GM23338 (cell line): ENCODE data around the gene APOL5. TPM values are rescaled to one million over a fixed set of nuclear protein-coding genes. Genes with fewer than 3 reads are reported as not detected.
A peak's percentile ranks its signal among the peaks of the same experiment; 100 is the strongest.

ENCODE experiments used
- ATAC-seq: fragments of 200-7000 bp; cut with Tn5 transposase; 3 replicates; pipeline ENCODE4 v1.9.1; 2020
- DNase-seq: peaks from one replicate; pipeline ENCODE4 v3.0.0-alpha.2; 2015; ENCODE audit warnings: low spot score
- H2AFZ ChIP-seq: fragments of 200-600 bp; sonication (generic); 2 replicates; pipeline ENCODE4 v1.8.0; 2016; ENCODE audit warnings: antibody characterized with exemption, mild to moderate bottlenecking, moderate library complexity
- H3F3A ChIP-seq: fragments of 200-600 bp; sonication (generic); replicated peaks from 2 replicates; pipeline ENCODE4 v1.8.0; 2017; ENCODE audit warnings: antibody characterized with exemption, mixed run types, low read depth
- H3K27ac ChIP-seq: fragments of 200-600 bp; sonication (generic); 2 replicates; pipeline ENCODE4 v1.6.1; 2016; ENCODE audit warnings: low read depth
- H3K27me3 ChIP-seq: fragments of 200-600 bp; sonication (generic); 2 replicates; pipeline ENCODE4 v1.8.0; 2016; ENCODE audit warnings: mild to moderate bottlenecking, mixed run types, moderate library complexity; ENCODE audit not compliant: insufficient read depth
- H3K36me3 ChIP-seq: fragments of 200-600 bp; sonication (generic); 2 replicates; pipeline ENCODE4 v1.8.0; 2016; ENCODE audit warnings: mild to moderate bottlenecking; ENCODE audit not compliant: insufficient read depth
- H3K4me1 ChIP-seq: fragments of 200-600 bp; sonication (generic); 2 replicates; pipeline ENCODE4 v1.8.0; 2016; ENCODE audit warnings: mild to moderate bottlenecking, moderate library complexity; ENCODE audit not compliant: insufficient read depth
- H3K4me2 ChIP-seq: fragments of 200-600 bp; sonication (generic); 2 replicates; pipeline ENCODE4 v1.7.1; 2017; ENCODE audit warnings: mixed run types
- H3K4me3 ChIP-seq: fragments of 200-600 bp; sonication (generic); 2 replicates; pipeline ENCODE4 v1.6.1; 2016; ENCODE audit warnings: mixed run types
- H3K79me2 ChIP-seq: fragments of 200-600 bp; sonication (generic); replicated peaks from 2 replicates; pipeline ENCODE4 v1.8.0; 2017; ENCODE audit warnings: mild to moderate bottlenecking; ENCODE audit not compliant: insufficient read depth
- H3K9me2 ChIP-seq: fragments of 200-600 bp; sonication (generic); 2 replicates; pipeline ENCODE4 v1.8.0; 2017; ENCODE audit not compliant: insufficient read depth
- H4K20me1 ChIP-seq: fragments of 200-600 bp; sonication (generic); replicated peaks from 2 replicates; pipeline ENCODE4 v1.8.0; 2017; ENCODE audit warnings: mild to moderate bottlenecking; ENCODE audit not compliant: insufficient read depth
- H3K27ac Mint-ChIP-seq: 2 replicates; pipeline ENCODE4 v1.8.0; 2020; ENCODE audit warnings: inconsistent platforms, mild to moderate bottlenecking, moderate library complexity, mixed read lengths
- H3K27me3 Mint-ChIP-seq: 3 replicates; pipeline ENCODE4 v1.8.0; 2022; ENCODE audit warnings: low read depth, mild to moderate bottlenecking, moderate library complexity, mixed read lengths, inconsistent platforms; ENCODE audit not compliant: insufficient read depth, poor library complexity
- H3K36me3 Mint-ChIP-seq: 3 replicates; pipeline ENCODE4 v1.8.0; 2021; ENCODE audit warnings: low read depth, mild to moderate bottlenecking, inconsistent platforms, moderate library complexity, mixed read lengths
- H3K4me1 Mint-ChIP-seq: 3 replicates; pipeline ENCODE4 v1.8.0; 2020; ENCODE audit warnings: mild to moderate bottlenecking, inconsistent platforms, mixed read lengths
- H3K4me3 Mint-ChIP-seq: 3 replicates; pipeline ENCODE4 v1.8.0; 2021; ENCODE audit warnings: moderate library complexity, mild to moderate bottlenecking, inconsistent platforms, mixed read lengths
- H3K9me3 Mint-ChIP-seq: 3 replicates; pipeline ENCODE4 v1.8.0; 2020; ENCODE audit warnings: moderate library complexity, mild to moderate bottlenecking, inconsistent platforms, mixed read lengths
- CREB1 ChIP-seq: fragments of 250-450 bp; sonication (Bioruptor Pico); IDR thresholded peaks from 2 replicates; pipeline ENCODE4 v1.5.0; 2020; ENCODE audit warnings: low read depth, mild to moderate bottlenecking, moderate library complexity
- EZH2 ChIP-seq: fragments of 200-600 bp; sonication (generic); IDR thresholded peaks from one replicate; pipeline ENCODE4 v1.8.0; 2017; ENCODE audit warnings: antibody characterized with exemption, mild to moderate bottlenecking, low read depth; ENCODE audit not compliant: unreplicated experiment
- EZH2phosphoT487 ChIP-seq: fragments of 200-600 bp; sonication (generic); IDR thresholded peaks from one replicate; pipeline ENCODE4 v1.8.1; 2018; ENCODE audit warnings: antibody characterized with exemption; ENCODE audit not compliant: unreplicated experiment
- JUNB ChIP-seq: IDR thresholded peaks from one replicate; pipeline ENCODE4 v1.6.1; 2016; ENCODE audit warnings: antibody characterized with exemption; ENCODE audit not compliant: unreplicated experiment
- NANOG ChIP-seq: IDR thresholded peaks from 2 replicates; pipeline ENCODE4 v1.6.1; 2016; ENCODE audit warnings: antibody characterized with exemption, borderline replicate concordance
- POLR2AphosphoS5 ChIP-seq: IDR thresholded peaks from 2 replicates; pipeline ENCODE4 v1.6.1; 2016; ENCODE audit warnings: antibody characterized with exemption, low read depth
- STAT1 ChIP-seq: IDR thresholded peaks from one replicate; pipeline ENCODE4 v1.6.1; 2016; ENCODE audit warnings: antibody characterized with exemption; ENCODE audit not compliant: unreplicated experiment
- ZNF114 ChIP-seq: fragments of 250-450 bp; sonication (Bioruptor Pico); IDR thresholded peaks from 2 replicates; pipeline ENCODE4 v1.5.0; 2020; ENCODE audit warnings: mild to moderate bottlenecking, moderate library complexity
- ZNF331 ChIP-seq: fragments of 250-450 bp; sonication (Bioruptor Pico); IDR thresholded peaks from 2 replicates; pipeline ENCODE4 v1.5.0; 2020; ENCODE audit warnings: low read depth, mild to moderate bottlenecking, moderate library complexity
- polyA plus RNA-seq: library from polyadenylated mRNA; unstranded; fragments of >200 nt; fragmentation: Nextera tagmentation; extraction: Ambion mirVana; gene quantifications from 2 replicates; pipeline ENCODE4 v1.2.1, GENCODE V29; 2016
- total RNA-seq: library from RNA; depleted of rRNA; stranded (reverse); fragments of >200 nt; shearing (Covaris generic); gene quantifications from 2 replicates; pipeline ENCODE4 v1.2.3, GENCODE V29; 2014
- TF ChIP-seq, protein P1 (sequence below): IDR thresholded peaks from 2 replicates; pipeline ENCODE4 v1.6.1; 2016; ENCODE audit warnings: antibody characterized with exemption
- TF ChIP-seq, protein P2 (sequence below), 2 experiments: fragments of 200-600 bp in 1 of 2; sonication (generic) in 1 of 2; conservative IDR thresholded peaks; 2 replicates each; pipeline versions ENCODE4 v1.5.1 to v1.6.1; 2016 to 2017; ENCODE audit warnings: antibody characterized with exemption in 2 of 2, low read depth in 2 of 2, mild to moderate bottlenecking in 2 of 2, moderate library complexity in 1 of 2
- TF ChIP-seq, protein P3 (sequence below): fragments of 250-450 bp; sonication (Bioruptor Pico); IDR thresholded peaks from 2 replicates; pipeline ENCODE4 v1.5.0; 2020; ENCODE audit warnings: mild to moderate bottlenecking, moderate library complexity

APOL5 gene
- total and polyA plus RNA-seq, 2 experiments from 2014 or later, result not detected

DNA sequence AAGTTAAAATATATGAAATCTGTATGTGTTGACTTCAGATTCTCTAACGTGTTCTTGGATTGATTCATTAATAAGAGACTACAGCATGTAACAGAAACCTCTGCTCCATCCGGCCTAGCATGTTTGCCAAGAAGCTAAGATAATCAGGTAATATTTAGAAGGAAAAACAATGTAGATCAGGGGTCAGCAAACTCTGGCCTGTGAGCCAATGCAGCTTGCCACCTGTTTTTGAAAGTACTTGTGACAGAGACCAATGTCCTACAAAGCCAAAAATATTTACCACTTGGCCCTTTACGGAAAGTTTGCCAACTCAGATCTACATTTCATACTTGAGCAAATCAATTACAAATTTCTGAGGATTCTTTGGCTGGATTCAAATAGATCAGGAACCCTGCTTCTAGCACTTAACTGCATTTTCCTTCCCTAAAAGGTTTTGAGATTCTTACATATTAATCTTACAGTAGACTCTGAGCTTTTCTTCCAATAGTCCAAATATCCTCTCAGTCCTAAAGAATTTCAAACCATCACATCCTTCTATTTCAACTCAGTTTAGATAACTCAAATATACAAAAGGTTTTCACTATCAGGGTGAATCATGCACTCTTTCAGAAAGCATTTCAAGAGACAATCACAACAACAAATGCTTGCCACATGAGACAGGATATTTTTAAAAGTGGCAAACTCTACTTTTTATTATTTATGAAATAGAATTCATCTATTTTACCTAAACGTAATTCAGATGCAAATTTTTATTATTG, 29.5 kb downstream of the APOL5 start:
- Mint-ChIP-seq H3K27me3 (peaks cover 2% of the 10 kb centered on the region), H3K36me3 (peaks cover 21% of the 10 kb centered on the region), H3K4me1 (peaks cover 71% of the 10 kb centered on the region), H3K9me3 (no peaks in the 10 kb centered on the region), H3K27ac (peak overlapping the region; percentile 88), H3K4me3 (no peak overlapping the region)
- H4K20me1 ChIP-seq, result no peaks in the 10 kb centered on the region
- DNase-seq, result no peak
- H3K4me2 ChIP-seq, result peak overlapping the region; percentile 53
- H3K4me3 ChIP-seq, result no peak overlapping the region
- no peaks in the 10 kb centered on the region for H3K27me3 ChIP-seq
- no peak for ATAC-seq
- H3K36me3 ChIP-seq, result no peaks in the 10 kb centered on the region
- H3F3A ChIP-seq, result no peaks in the 10 kb centered on the region
- H3K9me2 ChIP-seq, result no peaks in the 10 kb centered on the region
- 0 out of 2 replicates have a peak, but pooled peaks cover 3% of the 10 kb centered on the region for H3K79me2 ChIP-seq
- TF ChIP-seq EZH2phosphoT487 (no peak), STAT1 (no peak), EZH2 (no peak), POLR2AphosphoS5 (no peak), JUNB (no peak), ZNF331 (CRISPR knock-in tag) (no peak), CREB1 (CRISPR knock-in tag) (no peak), NANOG (no peak), ZNF114 (no peak)
- TF ChIP-seq, protein P1, sequence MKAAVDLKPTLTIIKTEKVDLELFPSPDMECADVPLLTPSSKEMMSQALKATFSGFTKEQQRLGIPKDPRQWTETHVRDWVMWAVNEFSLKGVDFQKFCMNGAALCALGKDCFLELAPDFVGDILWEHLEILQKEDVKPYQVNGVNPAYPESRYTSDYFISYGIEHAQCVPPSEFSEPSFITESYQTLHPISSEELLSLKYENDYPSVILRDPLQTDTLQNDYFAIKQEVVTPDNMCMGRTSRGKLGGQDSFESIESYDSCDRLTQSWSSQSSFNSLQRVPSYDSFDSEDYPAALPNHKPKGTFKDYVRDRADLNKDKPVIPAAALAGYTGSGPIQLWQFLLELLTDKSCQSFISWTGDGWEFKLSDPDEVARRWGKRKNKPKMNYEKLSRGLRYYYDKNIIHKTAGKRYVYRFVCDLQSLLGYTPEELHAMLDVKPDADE, result no peak
- TF ChIP-seq, protein P2, sequence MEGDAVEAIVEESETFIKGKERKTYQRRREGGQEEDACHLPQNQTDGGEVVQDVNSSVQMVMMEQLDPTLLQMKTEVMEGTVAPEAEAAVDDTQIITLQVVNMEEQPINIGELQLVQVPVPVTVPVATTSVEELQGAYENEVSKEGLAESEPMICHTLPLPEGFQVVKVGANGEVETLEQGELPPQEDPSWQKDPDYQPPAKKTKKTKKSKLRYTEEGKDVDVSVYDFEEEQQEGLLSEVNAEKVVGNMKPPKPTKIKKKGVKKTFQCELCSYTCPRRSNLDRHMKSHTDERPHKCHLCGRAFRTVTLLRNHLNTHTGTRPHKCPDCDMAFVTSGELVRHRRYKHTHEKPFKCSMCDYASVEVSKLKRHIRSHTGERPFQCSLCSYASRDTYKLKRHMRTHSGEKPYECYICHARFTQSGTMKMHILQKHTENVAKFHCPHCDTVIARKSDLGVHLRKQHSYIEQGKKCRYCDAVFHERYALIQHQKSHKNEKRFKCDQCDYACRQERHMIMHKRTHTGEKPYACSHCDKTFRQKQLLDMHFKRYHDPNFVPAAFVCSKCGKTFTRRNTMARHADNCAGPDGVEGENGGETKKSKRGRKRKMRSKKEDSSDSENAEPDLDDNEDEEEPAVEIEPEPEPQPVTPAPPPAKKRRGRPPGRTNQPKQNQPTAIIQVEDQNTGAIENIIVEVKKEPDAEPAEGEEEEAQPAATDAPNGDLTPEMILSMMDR (conservative IDR thresholded peaks at IDR 0.05; ENCODE audit: low read depth in 2 of 2), result no peak
- H3K4me1 ChIP-seq, result peaks cover 64% of the 10 kb centered on the region
- peak overlapping the region; percentile 15; the same call in 1 of the 2 replicates for H3K27ac ChIP-seq
- no peak overlapping the region for H2AFZ ChIP-seq

DNA sequence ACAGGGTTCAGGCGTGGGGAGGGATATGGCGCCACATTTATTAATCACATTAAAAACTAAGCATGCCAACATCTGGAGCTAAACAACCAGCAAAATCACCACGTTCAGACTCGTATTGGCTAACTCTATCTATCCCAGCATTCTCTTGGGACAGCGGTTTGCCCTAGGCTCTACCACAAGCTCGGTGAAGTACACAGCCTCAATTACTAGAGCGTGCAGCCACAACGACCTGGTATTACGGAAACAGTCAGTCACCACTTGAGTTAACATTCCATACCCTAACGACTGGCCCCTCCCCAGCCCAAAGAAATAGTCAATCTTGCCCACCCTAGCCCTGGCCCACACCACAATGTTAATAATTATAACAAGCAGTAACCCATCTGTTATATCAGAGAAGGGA, 32.1 kb downstream of the APOL5 start:
- no peaks in the 10 kb centered on the region for H4K20me1 ChIP-seq
- no peak for TF ChIP-seq JUNB
- TF ChIP-seq, protein P3, sequence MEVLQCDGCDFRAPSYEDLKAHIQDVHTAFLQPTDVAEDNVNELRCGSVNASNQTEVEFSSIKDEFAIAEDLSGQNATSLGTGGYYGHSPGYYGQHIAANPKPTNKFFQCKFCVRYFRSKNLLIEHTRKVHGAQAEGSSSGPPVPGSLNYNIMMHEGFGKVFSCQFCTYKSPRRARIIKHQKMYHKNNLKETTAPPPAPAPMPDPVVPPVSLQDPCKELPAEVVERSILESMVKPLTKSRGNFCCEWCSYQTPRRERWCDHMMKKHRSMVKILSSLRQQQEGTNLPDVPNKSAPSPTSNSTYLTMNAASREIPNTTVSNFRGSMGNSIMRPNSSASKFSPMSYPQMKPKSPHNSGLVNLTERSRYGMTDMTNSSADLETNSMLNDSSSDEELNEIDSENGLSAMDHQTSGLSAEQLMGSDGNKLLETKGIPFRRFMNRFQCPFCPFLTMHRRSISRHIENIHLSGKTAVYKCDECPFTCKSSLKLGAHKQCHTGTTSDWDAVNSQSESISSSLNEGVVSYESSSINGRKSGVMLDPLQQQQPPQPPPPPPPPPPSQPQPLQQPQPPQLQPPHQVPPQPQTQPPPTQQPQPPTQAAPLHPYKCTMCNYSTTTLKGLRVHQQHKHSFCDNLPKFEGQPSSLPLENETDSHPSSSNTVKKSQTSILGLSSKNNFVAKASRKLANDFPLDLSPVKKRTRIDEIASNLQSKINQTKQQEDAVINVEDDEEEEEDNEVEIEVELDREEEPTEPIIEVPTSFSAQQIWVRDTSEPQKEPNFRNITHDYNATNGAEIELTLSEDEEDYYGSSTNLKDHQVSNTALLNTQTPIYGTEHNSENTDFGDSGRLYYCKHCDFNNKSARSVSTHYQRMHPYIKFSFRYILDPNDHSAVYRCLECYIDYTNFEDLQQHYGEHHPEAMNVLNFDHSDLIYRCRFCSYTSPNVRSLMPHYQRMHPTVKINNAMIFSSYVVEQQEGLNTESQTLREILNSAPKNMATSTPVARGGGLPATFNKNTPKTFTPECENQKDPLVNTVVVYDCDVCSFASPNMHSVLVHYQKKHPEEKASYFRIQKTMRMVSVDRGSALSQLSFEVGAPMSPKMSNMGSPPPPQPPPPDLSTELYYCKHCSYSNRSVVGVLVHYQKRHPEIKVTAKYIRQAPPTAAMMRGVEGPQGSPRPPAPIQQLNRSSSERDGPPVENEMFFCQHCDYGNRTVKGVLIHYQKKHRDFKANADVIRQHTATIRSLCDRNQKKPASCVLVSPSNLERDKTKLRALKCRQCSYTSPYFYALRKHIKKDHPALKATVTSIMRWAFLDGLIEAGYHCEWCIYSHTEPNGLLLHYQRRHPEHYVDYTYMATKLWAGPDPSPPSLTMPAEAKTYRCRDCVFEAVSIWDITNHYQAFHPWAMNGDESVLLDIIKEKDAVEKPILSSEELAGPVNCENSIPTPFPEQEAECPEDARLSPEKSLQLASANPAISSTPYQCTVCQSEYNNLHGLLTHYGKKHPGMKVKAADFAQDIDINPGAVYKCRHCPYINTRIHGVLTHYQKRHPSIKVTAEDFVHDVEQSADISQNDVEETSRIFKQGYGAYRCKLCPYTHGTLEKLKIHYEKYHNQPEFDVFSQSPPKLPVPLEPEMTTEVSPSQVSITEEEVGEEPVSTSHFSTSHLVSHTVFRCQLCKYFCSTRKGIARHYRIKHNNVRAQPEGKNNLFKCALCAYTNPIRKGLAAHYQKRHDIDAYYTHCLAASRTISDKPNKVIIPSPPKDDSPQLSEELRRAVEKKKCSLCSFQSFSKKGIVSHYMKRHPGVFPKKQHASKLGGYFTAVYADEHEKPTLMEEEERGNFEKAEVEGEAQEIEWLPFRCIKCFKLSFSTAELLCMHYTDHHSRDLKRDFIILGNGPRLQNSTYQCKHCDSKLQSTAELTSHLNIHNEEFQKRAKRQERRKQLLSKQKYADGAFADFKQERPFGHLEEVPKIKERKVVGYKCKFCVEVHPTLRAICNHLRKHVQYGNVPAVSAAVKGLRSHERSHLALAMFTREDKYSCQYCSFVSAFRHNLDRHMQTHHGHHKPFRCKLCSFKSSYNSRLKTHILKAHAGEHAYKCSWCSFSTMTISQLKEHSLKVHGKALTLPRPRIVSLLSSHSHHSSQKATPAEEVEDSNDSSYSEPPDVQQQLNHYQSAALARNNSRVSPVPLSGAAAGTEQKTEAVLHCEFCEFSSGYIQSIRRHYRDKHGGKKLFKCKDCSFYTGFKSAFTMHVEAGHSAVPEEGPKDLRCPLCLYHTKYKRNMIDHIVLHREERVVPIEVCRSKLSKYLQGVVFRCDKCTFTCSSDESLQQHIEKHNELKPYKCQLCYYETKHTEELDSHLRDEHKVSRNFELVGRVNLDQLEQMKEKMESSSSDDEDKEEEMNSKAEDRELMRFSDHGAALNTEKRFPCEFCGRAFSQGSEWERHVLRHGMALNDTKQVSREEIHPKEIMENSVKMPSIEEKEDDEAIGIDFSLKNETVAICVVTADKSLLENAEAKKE (CRISPR knock-in tag), result no peak
- no peak for TF ChIP-seq ZNF331 (CRISPR knock-in tag)

More for the DNA sequence above, 32.1 kb downstream of the APOL5 start:
- DNase-seq (no peak), ATAC-seq (peak; percentile 32)
- peak overlapping the region; percentile 6 for H3K27ac Mint-ChIP-seq
- Histone ChIP-seq H3K27me3 (no peaks in the 10 kb centered on the region), H2AFZ (no peak overlapping the region), H3K27ac (peak overlapping the region; percentile 15), H3K9me2 (no peaks in the 10 kb centered on the region), H3K36me3 (no peaks in the 10 kb centered on the region; the same call in 1 of the 2 replicates), H3K4me1 (peaks cover 68% of the 10 kb centered on the region), H3K79me2 (0 out of 2 replicates have a peak, but pooled peaks cover 3% of the 10 kb centered on the region), H3K4me2 (no peak overlapping the region; the same call in 1 of the 2 replicates), H3K4me3 (no peak overlapping the region), H3F3A (no peaks in the 10 kb centered on the region)
- H3K4me1 Mint-ChIP-seq, result peaks cover 69% of the 10 kb centered on the region
- H3K9me3 Mint-ChIP-seq, result no peaks in the 10 kb centered on the region
- H3K4me3 Mint-ChIP-seq, result no peak overlapping the region
- peaks cover 10% of the 10 kb centered on the region for H3K36me3 Mint-ChIP-seq
- peaks cover 2% of the 10 kb centered on the region for H3K27me3 Mint-ChIP-seq
